Measurements from ENCODE around the gene ITGA1. TPM values are rescaled to one million over a fixed set of nuclear protein-coding genes. Genes with fewer than 3 reads are reported as not detected.

Gene ITGA1
- total and polyA plus RNA-seq, 2 of the 13 experiments (the other 11 are each of a cell fraction or from before 2014, with no cell fraction given): 23.1 to 28.6 TPM

- peak; percentile 30; the same call in 1 of the 3 replicates for TF ChIP-seq MXI1 (IDR thresholded peaks at IDR 0.05; ENCODE audit: borderline replicate concordance, low read depth, low read length)
Measured at GRCh38 chr5:52997424-52997823, 209.7 kb downstream of the ITGA1 start (continued).

- intact Hi-C loops (cut with micrococcal nuclease; ENCODE audit: unreplicated experiment) (no loop called here), in situ Hi-C loops (cut with HindIII; ENCODE audit: extremely low pct_ligation_motif_present, low pct_unique_long_range_greater_than_20kb) (no loop called here)
- 82% methylated on average over 2 of the region's 2 CpGs for WGBS (ENCODE audit: low lambda C conversion rate)
- peak overlapping the region; percentile 82 for H3K27ac ChIP-seq (ENCODE audit: extremely low read length, insufficient read depth, low read length)
- H2AFZ ChIP-seq (ENCODE audit: low read length): no peak overlapping the region
- peak overlapping the region; percentile 80 for H3K4me2 ChIP-seq (ENCODE audit: low read depth, low read length)
- BruUV-seq (replicated peaks): no TSS peak
- DNase-seq (ENCODE audit: low spot score) (no peak), ATAC-seq (no peak), FAIRE-seq (no peak)
- no peak overlapping the region; a peak in 1 of 6 replicates for H3K4me3 ChIP-seq (replicated peaks in 1 of 3; ENCODE audit: insufficient read depth in 1 of 3, low read depth in 2 of 3, low read length in 3 of 3)
- peak overlapping the region; percentile 51 for H3K9ac ChIP-seq (ENCODE audit: insufficient read depth, low read depth, low read length)
- H3K4me1 ChIP-seq (ENCODE audit: insufficient read depth, low read length): peaks cover 99% of the 10 kb centered on the region
- H3K9me3 ChIP-seq (ENCODE audit: low read length): no peaks in the 10 kb centered on the region
- ChIA-PET CTCF (ENCODE audit: low intra/inter-chr PET ratio, low total read pairs) (no interaction called here), POLR2A (interaction anchor here (1.0 to 2.5 kb wide), 3 partner anchors 9 to 43 kb away, joined by 3 to 14 read pairs (median 3); partner anchors contain the start of gene ITGA2)
- peaks cover 95% of the 10 kb centered on the region for H3K79me2 ChIP-seq (ENCODE audit: insufficient read depth, low read length)
- peaks cover 3 to 31% of the 10 kb centered on the region in 2 experiments for H3K36me3 ChIP-seq (replicated peaks in 1 of 2; ENCODE audit: control insufficient read depth in 1 of 2, insufficient read depth in 2 of 2, low read length in 2 of 2)
- peaks cover 5% of the 10 kb centered on the region; the same call in 1 of the 2 replicates for H4K20me1 ChIP-seq (ENCODE audit: insufficient read depth, low read length)
- 0 out of 2 replicates have a peak, but pooled peaks have one; percentile 17 for TF ChIP-seq GFI1 (CRISPR knock-in tag; IDR thresholded peaks at IDR 0.05; ENCODE audit: borderline replicate concordance)
- no peak for TF ChIP-seq ZNF703 (CRISPR knock-in tag; IDR thresholded peaks at IDR 0.05; ENCODE audit: borderline replicate concordance)
- TF ChIP-seq NR2C2 (CRISPR knock-in tag; IDR thresholded peaks at IDR 0.05; ENCODE audit: borderline replicate concordance): no peak
- TF ChIP-seq ZNF292 (CRISPR knock-in tag; IDR thresholded peaks at IDR 0.05; ENCODE audit: borderline replicate concordance, low read depth): no peak
- no peaks in the 10 kb centered on the region for H3K27me3 ChIP-seq (ENCODE audit: control insufficient read depth in 1 of 2, insufficient read depth in 2 of 2, low read length in 2 of 2)
Measured at GRCh38 chr5:52998552-52999313, 211.0 kb downstream of the ITGA1 start.

Data from HepG2 (cell line).